Cerebellar nuclear complex (tissue), 1 donor: ENCODE data around the gene PMS1.
"Not testable (repeated sequence)": the region's sequence is repeated elsewhere in the genome, so short reads cannot be mapped to it uniquely, and the experiment has no call there.

Source experiments
- DNase-seq, 2 experiments: peaks; one replicate each; lab custom pipeline; 2025; lab: John Stamatoyannopoulos, UW

Gene PMS1

DNA sequence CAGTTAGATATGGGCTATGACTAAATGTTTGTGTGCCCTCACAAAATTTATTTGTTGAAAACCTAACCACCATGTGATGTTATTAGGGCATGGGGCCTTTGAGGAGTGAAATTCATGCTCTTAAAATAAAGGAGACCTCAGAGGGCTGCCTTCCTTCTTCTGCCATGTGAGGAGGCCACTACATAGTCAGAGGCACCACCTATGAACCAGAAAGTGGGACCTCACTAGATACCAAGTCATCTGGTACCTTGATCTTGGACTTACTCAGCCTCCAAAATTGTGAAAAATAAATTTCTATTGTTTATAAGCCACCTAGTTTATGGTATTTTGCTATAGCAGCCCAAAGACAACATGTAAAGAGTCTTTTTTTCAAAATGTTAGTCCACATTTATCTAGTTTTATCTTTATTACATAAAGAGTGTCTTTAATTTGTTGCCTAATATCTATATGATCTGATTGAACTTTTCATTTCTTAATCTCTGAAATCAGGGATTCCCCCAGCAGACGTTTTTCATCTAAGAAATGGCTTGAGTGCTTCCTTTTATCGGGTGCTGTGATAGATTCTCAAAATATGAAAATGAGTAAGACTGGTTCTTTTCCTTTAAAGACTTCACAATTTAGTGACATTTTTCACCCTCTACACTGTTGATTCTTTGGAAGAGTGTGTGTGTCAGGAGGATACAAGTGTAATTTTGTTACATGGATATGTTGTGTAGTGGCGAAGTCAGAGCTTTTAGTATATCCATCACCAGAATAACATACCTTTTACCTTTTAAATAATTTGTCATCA, 34.2 kb downstream of the PMS1 start:
- no peak for DNase-seq

DNA sequence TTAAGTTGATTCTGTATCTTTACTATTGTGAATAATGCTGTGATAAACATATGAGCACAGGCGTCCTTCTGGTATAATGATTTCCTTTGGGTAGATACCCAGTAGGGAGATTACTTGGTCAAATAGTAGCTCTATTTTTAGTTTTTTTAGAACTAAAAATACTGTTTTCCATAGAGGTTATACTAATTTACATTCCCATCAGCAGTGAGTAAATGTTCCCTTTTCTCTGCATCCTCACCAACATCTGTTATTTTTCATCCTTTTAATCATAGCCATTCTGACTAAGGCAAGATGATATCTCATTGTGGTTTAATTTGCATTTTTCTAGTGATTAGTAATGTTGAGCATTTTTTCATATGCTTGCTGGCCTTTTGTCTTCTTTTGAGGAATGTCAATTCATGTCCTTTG, 35.1 kb downstream of the PMS1 start:
- no peak for DNase-seq

- no peak for DNase-seq
These were observed 37.9 kb downstream of the PMS1 start for GRCh38 chr2:189821953-189822748.

DNA sequence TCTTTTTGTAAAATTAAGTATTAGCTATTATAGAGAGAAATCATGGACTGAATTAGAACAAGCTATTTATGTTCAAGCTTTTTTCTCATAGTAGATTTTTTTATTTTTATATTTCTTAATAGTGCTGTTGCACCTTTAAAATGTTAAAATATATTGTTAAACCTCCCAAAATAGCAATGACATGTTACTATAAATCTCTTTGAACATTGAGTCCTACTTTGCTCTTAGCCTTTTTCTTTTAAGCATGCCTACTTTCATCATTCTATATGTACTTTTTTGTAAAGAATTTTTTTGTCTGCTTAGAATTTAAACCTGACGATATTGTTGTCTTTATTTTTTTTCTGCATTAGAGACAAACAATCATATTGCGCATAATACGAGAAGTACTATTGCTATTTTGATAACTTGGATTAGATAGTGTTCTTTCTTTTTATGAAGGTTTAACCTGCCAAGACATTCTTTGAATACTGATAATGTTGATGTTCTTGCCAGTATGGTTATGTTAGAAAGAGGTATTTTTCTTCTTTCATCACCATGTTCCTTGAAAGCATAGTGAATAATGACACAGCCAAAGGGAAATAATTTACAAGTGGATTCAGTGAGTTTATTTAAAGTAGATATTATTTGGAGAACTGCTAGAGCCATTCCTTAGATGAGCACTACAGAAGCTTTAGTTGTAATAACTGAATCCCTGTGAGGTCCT, 40.6 kb downstream of the PMS1 start:
- DNase-seq: no peak

DNA sequence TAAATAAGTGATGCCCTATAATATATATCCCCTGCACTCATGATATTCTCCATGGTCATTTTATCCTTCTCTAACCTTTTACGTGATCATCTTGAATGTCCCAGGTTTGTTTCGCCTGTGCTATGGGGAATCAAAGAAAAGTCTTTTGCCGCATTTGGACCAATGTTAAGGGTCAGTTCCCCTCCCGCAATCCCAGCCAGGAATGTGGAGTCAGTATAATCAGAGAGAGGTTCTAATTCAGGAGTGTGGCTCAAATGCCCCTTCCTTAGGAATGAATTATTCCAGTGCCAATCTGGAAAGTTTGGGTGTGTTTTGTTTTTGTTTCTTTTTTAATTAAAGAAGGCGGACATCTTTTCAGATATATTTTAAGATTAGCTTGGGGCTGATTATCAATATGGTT, 41.8 kb downstream of the PMS1 start:
- no peak for DNase-seq

DNA sequence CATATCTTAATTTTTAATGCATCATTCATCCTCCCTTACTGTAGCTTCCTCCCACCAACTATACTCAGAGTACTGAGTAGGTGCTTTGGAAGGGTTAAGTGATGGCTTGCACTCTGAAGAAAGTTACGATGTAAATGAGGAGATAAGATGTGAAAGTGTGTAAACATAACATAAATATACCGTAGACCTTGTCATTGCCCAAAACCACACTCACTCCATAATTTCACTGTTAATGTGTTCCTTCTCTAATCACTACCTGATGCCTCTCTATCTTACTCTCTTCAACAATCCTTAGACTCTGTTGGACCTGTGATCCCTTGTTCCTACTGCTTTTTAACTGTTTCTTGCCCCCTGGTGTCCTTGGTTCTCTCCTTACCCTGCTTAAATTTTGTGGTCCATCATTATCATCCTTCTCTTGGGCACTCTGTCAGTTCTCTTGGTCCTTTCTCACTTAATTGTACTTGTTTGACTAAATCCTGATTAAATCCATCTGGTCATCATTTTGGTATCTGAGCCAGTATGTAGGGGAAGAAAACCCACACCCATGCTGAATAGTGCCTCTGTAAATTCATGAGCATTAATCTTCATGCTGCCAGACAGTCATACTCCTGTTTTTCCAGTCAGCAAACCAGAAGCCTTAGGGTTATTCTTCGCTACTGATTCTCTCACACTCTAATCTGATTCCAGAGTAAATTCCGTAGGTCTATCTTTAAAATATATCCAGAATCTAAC, 45.0 kb downstream of the PMS1 start:
- DNase-seq: no peak

- no peak for DNase-seq
These were observed 46.3 kb downstream of the PMS1 start for GRCh38 chr2:189830510-189830909.

DNA sequence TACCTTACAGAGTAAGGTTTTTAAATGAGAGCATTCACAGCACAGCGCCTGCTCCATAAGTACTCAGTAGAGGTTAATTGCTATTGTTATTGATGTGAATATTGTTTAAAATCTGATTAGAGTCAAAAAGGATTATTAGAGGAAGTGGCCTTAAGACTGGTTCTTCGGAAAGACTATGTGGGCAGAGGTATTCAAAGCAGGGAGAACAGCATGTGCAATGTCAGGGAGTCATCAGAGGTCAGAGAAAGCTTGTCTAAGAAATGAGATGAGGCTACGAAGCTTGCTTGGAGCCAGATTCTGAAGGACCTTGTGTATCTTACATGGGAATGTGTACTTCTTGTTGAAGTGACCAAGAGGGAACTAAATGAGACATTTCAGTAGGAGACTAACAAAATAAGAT, 49.8 kb downstream of the PMS1 start:
- no peak for DNase-seq

DNA sequence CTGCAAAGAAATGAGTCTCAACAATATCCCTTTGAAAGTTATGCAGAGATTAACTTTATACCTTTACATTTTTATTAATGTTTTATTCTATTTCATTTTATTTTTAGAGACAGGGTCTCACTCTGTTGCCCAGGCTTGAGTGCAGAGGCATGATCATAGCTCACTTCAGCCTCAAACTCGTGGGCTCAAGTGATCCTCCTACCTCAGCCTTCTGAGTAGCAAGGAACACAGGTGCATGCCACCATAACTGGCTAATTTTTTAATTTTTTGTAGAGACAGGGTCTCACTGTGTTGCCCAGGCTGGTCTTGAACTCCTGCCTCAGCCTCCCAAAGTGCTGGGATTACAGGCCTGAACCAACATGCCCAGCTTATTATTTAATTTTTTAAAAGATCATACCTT, 50.4 kb downstream of the PMS1 start:
- DNase-seq: not testable (repeated sequence)

DNA sequence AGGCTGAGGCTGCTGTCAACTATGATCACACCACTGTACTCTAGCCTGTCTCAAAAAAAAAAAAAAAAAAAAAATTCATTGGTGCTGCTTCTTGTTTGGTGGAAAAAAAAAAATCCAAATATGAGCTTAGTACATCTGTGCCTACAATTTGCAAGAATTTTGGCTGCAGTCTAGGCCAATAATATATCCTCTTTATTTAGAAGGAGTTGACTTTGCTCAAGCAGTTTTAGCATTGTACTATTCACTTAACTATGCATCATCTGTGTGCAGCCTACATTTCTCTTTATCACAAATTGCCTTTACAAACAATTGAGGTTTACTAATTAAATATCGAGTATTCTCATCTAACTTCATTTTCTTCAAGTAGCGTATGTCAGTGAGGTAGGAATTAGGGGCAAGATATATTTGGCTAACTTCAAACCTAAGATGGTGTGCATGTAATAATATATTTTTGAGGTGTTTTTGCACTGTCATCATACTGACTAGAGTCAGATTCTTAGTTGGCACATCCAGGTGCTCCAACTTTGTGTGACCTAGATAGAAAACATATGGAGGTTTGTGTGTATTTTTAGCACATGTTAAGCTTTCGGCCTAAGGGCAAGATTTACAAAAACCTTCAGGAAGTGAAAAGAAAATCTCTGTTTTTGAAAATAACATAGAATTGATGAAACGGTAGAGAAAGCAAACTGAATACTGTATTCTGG, 51.8 kb downstream of the PMS1 start:
- peak; percentile 14 to 48 for DNase-seq

GRCh38 chr2:189836644-189837043, 52.4 kb downstream of the PMS1 start:
- DNase-seq: no peak

DNA sequence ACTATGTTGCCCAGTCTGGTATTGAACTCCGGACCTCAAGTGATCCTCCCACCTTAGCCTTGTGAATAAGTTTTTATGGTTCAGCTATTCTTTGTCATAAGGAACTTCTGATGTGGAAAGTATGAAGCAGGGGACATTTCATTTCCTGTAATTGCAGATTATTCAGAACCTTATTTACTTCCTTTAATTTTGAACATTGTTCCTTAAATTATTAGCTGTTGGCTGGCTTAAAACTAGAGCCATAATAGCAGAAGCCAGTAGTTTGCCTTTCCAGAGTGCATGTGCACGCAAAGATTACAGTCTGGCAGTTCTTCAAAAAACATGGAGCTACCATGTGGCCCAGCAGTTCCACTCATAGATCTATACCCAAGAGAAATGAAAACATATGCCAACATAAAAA, 53.1 kb downstream of the PMS1 start:
- DNase-seq: no peak

GRCh38 chr2:189841019-189841418, 56.8 kb downstream of the PMS1 start:
- no peak for DNase-seq

DNA sequence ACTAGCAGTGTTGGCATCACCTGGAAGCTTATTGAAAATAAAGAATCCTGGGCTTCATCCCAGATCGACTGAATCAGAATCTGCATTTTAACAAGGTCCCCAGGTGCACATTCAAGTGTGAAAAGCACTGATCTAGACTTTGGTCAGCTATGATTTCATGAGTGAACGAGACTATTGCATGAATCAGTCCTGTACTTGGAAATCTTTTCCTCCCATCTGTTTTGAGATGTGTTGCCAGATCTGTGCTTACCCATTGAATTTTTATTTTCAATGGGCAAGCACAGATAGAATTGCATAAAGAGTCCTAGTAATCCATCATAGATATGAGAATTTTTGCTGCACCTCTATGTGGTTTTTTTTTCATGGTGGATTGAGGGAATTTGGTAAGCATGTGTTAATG, 64.0 kb downstream of the PMS1 start:
- DNase-seq: no peak

DNA sequence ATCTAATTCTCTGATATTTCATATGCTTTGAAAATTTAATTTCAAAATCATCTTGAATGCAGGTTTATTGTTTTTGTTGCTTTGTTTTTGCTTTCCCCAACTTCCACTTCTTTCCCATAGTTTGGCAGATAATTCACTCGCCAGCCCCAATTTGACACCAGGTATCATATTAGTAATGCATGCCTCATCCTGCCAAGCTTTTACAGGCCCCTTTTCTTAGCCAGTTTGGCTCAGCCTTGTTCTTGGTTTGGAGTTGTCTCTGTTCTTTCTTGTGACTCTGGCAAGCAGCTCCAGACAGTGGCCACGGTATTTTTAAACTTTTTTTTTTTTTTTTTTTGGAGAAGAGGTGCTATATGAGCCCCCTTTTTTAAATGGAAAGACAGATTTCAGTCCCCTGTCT, 65.3 kb downstream of the PMS1 start:
- DNase-seq: no peak

- DNase-seq: no peak
These were observed 67.0 kb downstream of the PMS1 start for GRCh38 chr2:189851174-189851826.

GRCh38 chr2:189854187-189854586, 69.9 kb downstream of the PMS1 start:
- no peak for DNase-seq

- DNase-seq: no peak
These were observed 70.7 kb downstream of the PMS1 start for GRCh38 chr2:189854940-189855339.

DNA sequence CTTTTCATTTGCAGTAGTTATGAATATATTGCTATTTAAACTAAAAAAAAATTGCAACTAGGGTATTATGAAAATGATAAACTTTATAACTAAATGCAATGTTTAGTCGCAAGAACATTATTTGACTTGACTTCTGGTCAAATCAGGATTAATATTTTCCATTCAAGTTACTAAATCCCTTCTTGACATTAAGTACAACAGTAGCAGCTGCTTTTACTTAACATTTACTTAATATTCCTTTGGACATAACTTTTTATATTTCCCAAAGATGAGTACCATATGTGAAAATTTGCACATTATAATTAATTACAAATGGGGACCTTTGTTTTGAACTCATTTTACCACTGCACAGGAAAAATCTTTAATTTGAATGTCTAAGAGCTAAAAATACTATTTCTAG, 74.0 kb downstream of the PMS1 start:
- DNase-seq: no peak

GRCh38 chr2:189860161-189860560, 75.9 kb downstream of the PMS1 start:
- DNase-seq: no peak

- no peak for DNase-seq
These were observed 78.5 kb downstream of the PMS1 start for GRCh38 chr2:189862751-189863150.
